Brain microvascular endothelial cell (primary cell): ENCODE data around the gene ZNF225.

Experiments
- DNase-seq: peaks from one replicate; pipeline ENCODE4 v3.0.0-alpha.2; 2020
- H3K27ac ChIP-seq: fragments of 250-450 bp; sonication (Bioruptor Pico); 2 replicates; pipeline ENCODE4 v1.5.1; 2020; ENCODE audit warnings: mild to moderate bottlenecking, moderate library complexity
- H3K27me3 ChIP-seq: fragments of 250-450 bp; sonication (Bioruptor Pico); replicated peaks from 2 replicates; pipeline ENCODE4 v1.5.1; 2020; ENCODE audit warnings: mild to moderate bottlenecking
- H3K36me3 ChIP-seq: fragments of 250-450 bp; sonication (Bioruptor Pico); replicated peaks from 2 replicates; pipeline ENCODE4 v1.5.1; 2020; ENCODE audit warnings: mild to moderate bottlenecking
- H3K4me3 ChIP-seq: 2 replicates; pipeline ENCODE4 v1.5.1; 2011; ENCODE audit warnings: low read depth, mild to moderate bottlenecking, control low read depth, low read length, moderate library complexity
- in situ Hi-C: cut with HindIII; loops from 2 replicates; pipeline ENCODE4 v1.10.0; 2017; ENCODE audit warnings: low sequenced_read_pairs, low pct_ligation_motif_present
- TF ChIP-seq, protein P1 (sequence below): IDR thresholded peaks from 2 replicates; pipeline ENCODE4 v1.5.1; 2011; ENCODE audit warnings: low read depth, mild to moderate bottlenecking, moderate library complexity, low read length, control low read depth, inconsistent platforms; ENCODE audit errors: missing control alignments

The ZNF225 gene

DNA sequence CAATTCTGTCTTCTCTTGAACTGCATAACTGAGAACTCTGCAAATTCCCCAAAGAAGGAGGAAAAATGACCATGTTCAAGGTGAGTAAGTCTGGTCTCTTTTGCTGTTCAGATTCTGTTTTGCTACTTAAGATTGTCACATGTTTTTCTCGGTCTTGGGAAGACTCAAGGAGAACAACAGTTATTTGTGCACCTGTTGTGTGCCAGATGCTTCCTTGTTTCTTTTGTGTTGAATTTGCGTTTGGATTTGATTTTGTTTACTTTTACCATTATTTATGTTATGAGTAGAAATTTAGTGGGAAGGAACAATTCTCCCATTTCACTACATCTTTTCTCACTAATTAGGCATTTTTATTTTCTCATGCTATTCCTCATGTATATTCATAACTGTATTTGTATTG is 36.9 kb upstream of the ZNF225 start:
- no peak overlapping the region for H3K4me3 ChIP-seq
- no peak overlapping the region for H3K27ac ChIP-seq
- no peaks in the 10 kb centered on the region for H3K36me3 ChIP-seq
- no peaks in the 10 kb centered on the region for H3K27me3 ChIP-seq
- no peak for DNase-seq
- TF ChIP-seq, protein P1, sequence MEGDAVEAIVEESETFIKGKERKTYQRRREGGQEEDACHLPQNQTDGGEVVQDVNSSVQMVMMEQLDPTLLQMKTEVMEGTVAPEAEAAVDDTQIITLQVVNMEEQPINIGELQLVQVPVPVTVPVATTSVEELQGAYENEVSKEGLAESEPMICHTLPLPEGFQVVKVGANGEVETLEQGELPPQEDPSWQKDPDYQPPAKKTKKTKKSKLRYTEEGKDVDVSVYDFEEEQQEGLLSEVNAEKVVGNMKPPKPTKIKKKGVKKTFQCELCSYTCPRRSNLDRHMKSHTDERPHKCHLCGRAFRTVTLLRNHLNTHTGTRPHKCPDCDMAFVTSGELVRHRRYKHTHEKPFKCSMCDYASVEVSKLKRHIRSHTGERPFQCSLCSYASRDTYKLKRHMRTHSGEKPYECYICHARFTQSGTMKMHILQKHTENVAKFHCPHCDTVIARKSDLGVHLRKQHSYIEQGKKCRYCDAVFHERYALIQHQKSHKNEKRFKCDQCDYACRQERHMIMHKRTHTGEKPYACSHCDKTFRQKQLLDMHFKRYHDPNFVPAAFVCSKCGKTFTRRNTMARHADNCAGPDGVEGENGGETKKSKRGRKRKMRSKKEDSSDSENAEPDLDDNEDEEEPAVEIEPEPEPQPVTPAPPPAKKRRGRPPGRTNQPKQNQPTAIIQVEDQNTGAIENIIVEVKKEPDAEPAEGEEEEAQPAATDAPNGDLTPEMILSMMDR: no peak
- in situ Hi-C loops: no loop called here

DNA sequence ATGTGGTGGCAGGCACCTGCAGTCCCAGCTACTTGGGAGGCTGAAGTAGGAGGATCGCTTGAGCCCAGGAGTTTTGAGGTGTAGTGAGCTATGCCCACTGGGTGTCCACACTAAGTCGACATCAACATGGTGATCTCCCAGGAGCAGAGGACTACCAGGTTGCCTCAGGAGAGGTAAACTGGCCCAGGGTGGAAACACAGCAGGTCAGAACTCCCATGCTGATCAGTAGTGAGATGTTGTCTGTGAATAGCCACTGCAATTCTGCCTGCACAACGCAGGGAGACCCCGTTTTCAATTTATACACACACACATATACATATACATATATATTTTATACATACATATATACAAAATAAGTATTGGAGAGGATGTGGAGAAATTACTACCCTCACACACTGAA is 21.1 kb upstream of the ZNF225 start:
- in situ Hi-C loops: no loop called here
- H3K36me3 ChIP-seq: peaks cover 3% of the 10 kb centered on the region
- H3K4me3 ChIP-seq: no peak overlapping the region
- no peaks in the 10 kb centered on the region for H3K27me3 ChIP-seq
- DNase-seq: no peak
- TF ChIP-seq, protein P1: no peak
- H3K27ac ChIP-seq: no peak overlapping the region

DNA sequence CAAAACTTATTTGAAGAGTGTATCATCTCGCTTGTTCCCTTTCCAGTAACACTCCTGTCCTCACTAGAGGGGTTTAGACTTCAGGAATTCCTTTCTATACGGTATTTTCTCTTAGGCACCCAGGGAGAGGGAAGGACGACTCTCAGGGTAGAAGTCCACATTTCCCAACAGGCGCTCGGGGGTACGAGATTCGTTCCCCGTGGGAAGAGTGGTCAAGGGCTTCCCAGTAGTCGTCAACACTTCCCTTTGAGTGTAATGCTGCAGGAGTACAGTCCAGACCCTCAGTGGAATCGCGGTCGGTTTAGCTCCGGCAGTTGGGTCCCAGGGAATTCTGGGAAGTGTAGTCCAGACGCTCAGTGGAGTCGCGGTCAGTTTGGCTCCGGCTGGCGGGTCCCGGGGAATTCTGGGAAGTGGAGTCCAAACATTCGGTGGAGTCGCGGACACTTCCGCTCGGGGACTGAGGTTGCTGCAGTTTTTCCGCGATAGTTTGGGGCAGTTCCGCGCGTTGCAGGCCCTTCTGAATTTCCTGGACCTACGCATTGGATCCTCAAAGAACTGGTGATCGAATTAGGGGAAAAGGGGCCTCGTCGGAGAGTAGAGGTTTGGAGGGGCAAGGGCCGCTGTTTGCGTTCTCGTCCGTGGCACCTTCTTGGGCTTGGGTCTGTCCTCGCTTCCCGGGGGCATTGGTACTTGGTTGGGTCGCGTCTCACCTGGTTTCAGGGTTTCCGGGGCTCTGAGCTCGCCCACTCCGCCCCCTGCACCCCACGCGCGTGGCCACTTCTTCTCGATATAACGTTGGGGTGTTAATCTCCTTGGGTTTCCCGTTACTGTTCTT is 19.1 kb upstream of the ZNF225 start, which contains the start of gene ZNF224:
ZNF224 (plus strand) TSS at position 431 of the 835 bp plus-strand sequence. CDS start 3,513 bp downstream, outside the sequence.
- H3K27me3 ChIP-seq: no peaks in the 10 kb centered on the region
- H3K36me3 ChIP-seq: peaks cover 11% of the 10 kb centered on the region
- peak within 1 kb of the TSS; percentile 97 for H3K4me3 ChIP-seq
- peak; percentile 93 for DNase-seq
- H3K27ac ChIP-seq: peak within 1 kb of the TSS; percentile 38
- in situ Hi-C loops: no loop called here
- TF ChIP-seq, protein P1: no peak

DNA sequence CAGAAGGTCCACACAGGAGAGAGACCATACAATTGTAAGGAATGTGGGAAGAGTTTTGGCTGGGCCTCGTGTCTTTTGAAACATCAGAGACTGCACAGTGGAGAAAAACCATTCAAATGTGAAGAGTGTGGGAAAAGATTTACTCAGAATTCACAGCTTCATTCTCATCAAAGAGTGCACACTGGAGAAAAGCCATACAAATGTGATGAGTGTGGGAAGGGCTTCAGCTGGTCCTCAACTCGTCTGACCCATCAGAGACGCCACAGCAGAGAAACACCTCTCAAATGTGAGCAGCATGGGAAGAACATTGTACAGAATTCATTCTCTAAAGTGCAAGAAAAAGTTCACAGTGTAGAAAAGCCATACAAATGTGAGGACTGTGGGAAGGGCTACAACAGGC is 5.4 kb upstream of the ZNF225 start:
- no peaks in the 10 kb centered on the region for H3K27me3 ChIP-seq
- H3K36me3 ChIP-seq: peaks cover 36% of the 10 kb centered on the region
- no peak for DNase-seq
- H3K27ac ChIP-seq: no peak overlapping the region
- in situ Hi-C loops: no loop called here
- TF ChIP-seq, protein P1: no peak
- no peak overlapping the region for H3K4me3 ChIP-seq

DNA sequence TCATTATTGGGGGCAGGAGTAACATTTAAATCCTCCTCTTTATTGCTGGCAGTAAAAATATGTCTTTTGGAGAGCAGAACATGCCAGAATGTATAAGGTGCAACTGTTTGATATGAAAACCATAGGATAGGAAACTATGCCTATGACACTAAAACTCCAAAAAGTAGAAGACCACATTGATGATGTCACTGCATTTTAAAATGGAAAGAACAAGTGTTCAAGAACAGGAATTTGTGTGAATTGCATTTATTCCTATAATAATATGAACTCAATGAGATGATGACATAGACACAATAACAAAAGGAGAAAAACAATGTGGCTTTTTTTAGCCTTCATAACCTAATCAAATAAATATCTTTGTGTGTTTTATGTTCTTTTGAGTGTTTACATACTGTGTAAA is 3.7 kb upstream of the ZNF225 start:
- H3K27ac ChIP-seq: no peak overlapping the region
- in situ Hi-C loops: no loop called here
- no peak for DNase-seq
- H3K4me3 ChIP-seq: no peak overlapping the region
- peaks cover 30% of the 10 kb centered on the region for H3K36me3 ChIP-seq
- TF ChIP-seq, protein P1: no peak
- H3K27me3 ChIP-seq: no peaks in the 10 kb centered on the region
